Parathyroid adenoma (tissue), 2 donors: Measurements from ENCODE around the gene ASAP2.

ENCODE experiments used
- H2AFZ ChIP-seq: fragments of 300-600 bp; sonication (generic); one replicate; pipeline ENCODE4 v1.7.0; 2017; ENCODE audit warnings: antibody characterized with exemption, mild to moderate bottlenecking
- H3K27ac ChIP-seq: fragments of 300-600 bp; sonication (generic); one replicate; pipeline ENCODE4 v1.7.0; 2017
- H3K27me3 ChIP-seq: fragments of 300-600 bp; sonication (generic); one replicate; pipeline ENCODE4 v1.7.0; 2017; ENCODE audit warnings: low read length; ENCODE audit not compliant: control insufficient read depth, insufficient read depth
- H3K36me3 ChIP-seq: fragments of 300-600 bp; sonication (generic); one replicate; pipeline ENCODE4 v1.7.0; 2017; ENCODE audit warnings: low read length; ENCODE audit not compliant: control insufficient read depth, insufficient read depth
- H3K4me1 ChIP-seq: fragments of 300-600 bp; sonication (generic); one replicate; pipeline ENCODE4 v1.7.0; 2017; ENCODE audit warnings: control low read depth
- H3K4me2 ChIP-seq: fragments of 300-600 bp; sonication (generic); one replicate; pipeline ENCODE4 v1.7.0; 2017; ENCODE audit warnings: low read length
- H3K4me3 ChIP-seq: fragments of 300-600 bp; sonication (generic); one replicate; pipeline ENCODE4 v1.7.0; 2017; ENCODE audit warnings: low read depth, low read length
- H3K79me2 ChIP-seq: fragments of 300-600 bp; sonication (generic); one replicate; pipeline ENCODE4 v1.7.0; 2017; ENCODE audit warnings: control low read depth
- H3K9ac ChIP-seq: fragments of 300-600 bp; sonication (generic); one replicate; pipeline ENCODE4 v1.7.0; 2017; ENCODE audit warnings: mild to moderate bottlenecking
- H3K9me3 ChIP-seq: fragments of 300-600 bp; sonication (generic); one replicate; pipeline ENCODE4 v1.7.0; 2017; ENCODE audit warnings: low read length; ENCODE audit not compliant: control insufficient read depth
- CTCF ChIP-seq: fragments of 300-600 bp; sonication (generic); IDR thresholded peaks from one replicate; pipeline ENCODE4 v1.7.0; 2017; ENCODE audit warnings: antibody characterized with exemption, mild to moderate bottlenecking
- donor health status: primary hyperparathyroidism.

ASAP2 gene

GRCh38 chr2:9382604-9383235, 176.1 kb downstream of the ASAP2 start:
- H3K9ac ChIP-seq = no peak overlapping the region
- H2AFZ ChIP-seq = no peak overlapping the region
- H3K4me2 ChIP-seq = no peak overlapping the region
- H3K27me3 ChIP-seq = no peaks in the 10 kb centered on the region
- no peak overlapping the region for H3K27ac ChIP-seq
- H3K4me3 ChIP-seq = no peak overlapping the region
- no peaks in the 10 kb centered on the region for H3K36me3 ChIP-seq
- no peaks in the 10 kb centered on the region for H3K4me1 ChIP-seq
- TF ChIP-seq CTCF = no peak
- no peaks in the 10 kb centered on the region for H3K79me2 ChIP-seq
- no peaks in the 10 kb centered on the region for H3K9me3 ChIP-seq

DNA sequence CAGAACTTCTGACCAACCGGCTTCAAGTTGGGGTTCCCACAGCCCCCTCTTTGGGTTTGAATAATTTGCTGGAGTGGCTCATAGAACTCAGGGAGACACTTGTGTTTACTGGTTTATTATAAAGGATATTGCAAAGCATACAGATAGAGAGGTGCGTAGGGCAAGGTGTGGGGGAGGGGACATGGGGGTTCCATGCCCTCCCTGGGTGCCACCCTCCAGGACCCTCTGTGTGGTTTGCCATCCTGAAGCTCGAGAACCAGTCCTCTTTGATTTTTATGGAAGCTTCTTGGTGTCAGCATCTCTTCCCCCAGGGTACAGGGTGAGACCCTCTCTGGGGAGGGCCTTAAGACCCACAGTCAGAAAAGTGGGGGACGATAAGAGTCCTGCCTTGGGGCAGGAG, 177.9 kb downstream of the ASAP2 start:
- no peak overlapping the region for H3K4me3 ChIP-seq
- no peaks in the 10 kb centered on the region for H3K27me3 ChIP-seq
- TF ChIP-seq CTCF = no peak
- H3K4me1 ChIP-seq = no peaks in the 10 kb centered on the region
- H3K27ac ChIP-seq = no peak overlapping the region
- H3K9me3 ChIP-seq = no peaks in the 10 kb centered on the region
- H3K36me3 ChIP-seq = no peaks in the 10 kb centered on the region
- H3K9ac ChIP-seq = no peak overlapping the region
- H3K4me2 ChIP-seq = no peak overlapping the region
- H2AFZ ChIP-seq = no peak overlapping the region
- no peaks in the 10 kb centered on the region for H3K79me2 ChIP-seq

DNA sequence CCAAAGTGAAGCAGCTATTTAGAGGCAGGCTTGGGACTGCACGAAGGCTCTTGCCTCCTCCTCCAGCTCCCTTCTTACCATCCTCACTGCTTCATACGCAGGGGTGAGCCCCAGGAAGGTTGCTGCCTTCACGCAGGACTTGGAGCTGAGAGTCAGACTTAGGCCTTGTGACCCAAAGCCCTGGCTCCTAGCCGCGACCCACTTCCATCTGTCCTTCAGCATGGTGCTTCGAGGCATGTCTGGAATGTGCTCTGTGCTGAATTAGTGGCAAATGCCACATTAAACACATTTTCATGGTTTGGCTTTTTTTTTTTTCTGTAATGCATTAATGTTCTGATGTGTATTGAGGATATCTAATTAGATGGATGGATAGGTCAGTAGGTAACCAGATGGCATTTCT, 179.2 kb downstream of the ASAP2 start:
- H2AFZ ChIP-seq = no peak overlapping the region
- H3K79me2 ChIP-seq = no peaks in the 10 kb centered on the region
- H3K9me3 ChIP-seq = no peaks in the 10 kb centered on the region
- H3K4me1 ChIP-seq = no peaks in the 10 kb centered on the region
- no peaks in the 10 kb centered on the region for H3K27me3 ChIP-seq
- H3K4me3 ChIP-seq = no peak overlapping the region
- no peak overlapping the region for H3K4me2 ChIP-seq
- H3K36me3 ChIP-seq = no peaks in the 10 kb centered on the region
- no peak overlapping the region for H3K27ac ChIP-seq
- TF ChIP-seq CTCF = no peak
- H3K9ac ChIP-seq = no peak overlapping the region

DNA sequence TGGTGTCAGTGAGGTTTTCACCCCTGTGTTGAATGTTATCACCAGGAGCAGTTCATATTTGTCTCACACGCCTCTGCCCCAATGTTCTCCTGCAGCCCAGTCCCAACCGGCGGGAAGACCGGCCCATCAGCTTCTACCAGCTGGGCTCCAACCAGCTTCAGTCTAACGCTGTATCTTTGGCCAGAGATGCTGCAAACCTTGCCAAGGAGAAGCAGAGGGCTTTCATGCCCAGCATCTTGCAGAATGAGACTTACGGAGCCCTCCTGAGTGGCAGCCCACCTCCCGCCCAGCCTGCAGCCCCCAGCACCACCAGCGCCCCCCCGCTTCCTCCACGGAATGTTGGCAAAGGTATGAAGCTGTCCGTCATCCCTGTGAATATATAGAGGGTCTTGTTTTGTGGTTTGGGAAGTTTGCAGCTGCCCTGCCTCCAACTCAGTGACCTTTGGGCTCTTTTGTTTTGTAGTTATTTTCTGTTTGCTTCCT, 181.6 kb downstream of the ASAP2 start:
- Histone ChIP-seq H3K79me2 (no peaks in the 10 kb centered on the region), H3K9ac (no peak overlapping the region), H3K4me2 (no peak overlapping the region), H3K9me3 (no peaks in the 10 kb centered on the region), H3K27me3 (no peaks in the 10 kb centered on the region), H3K27ac (no peak overlapping the region), H2AFZ (no peak overlapping the region), H3K4me3 (no peak overlapping the region), H3K4me1 (no peaks in the 10 kb centered on the region), H3K36me3 (no peaks in the 10 kb centered on the region)
- no peak for TF ChIP-seq CTCF
